A549 (cell line): ENCODE measurements around the gene B4GALT1. TPM values are rescaled to one million over a fixed set of nuclear protein-coding genes. Genes with fewer than 3 reads are reported as not detected.

Experiments used
- ATAC-seq, 2 experiments: fragments of 200-7000 bp in 1 of 2; fragments of >200 bp in 1 of 2; cut with Nextera tagmentation in 1 of 2; cut with Tn5 transposase in 1 of 2; 3 replicates each; pipeline versions ENCODE4 v1.8.0 to v1.9.1; 2018 to 2020; ENCODE audit warnings: mild to moderate bottlenecking in 1 of 2, moderate library complexity in 1 of 2
- CTCF ChIA-PET: fragments of 300-600 bp; sonication (Branson Sonifier 250); formaldehyde crosslinking; extraction: SDS; loops from one replicate; lab custom pipeline; 2021; ENCODE audit warnings: antibody characterized with exemption, inconsistent platforms; lab: Yijun Ruan, JAX
- POLR2A ChIA-PET: fragments of 350-600 bp; formaldehyde crosslinking; extraction: SDS; loops from one replicate; lab custom pipeline; 2021; ENCODE audit warnings: antibody characterized with exemption, inconsistent platforms; lab: Yijun Ruan, JAX
- DNase-seq, 2 experiments: peaks; one replicate each; pipeline versions ENCODE4 v3.0.0 to v3.0.0-alpha.2; 2011 to 2016; ENCODE audit warnings: low read depth in 1 of 2, low spot score in 1 of 2
- FAIRE-seq: peaks from 2 replicates; lab custom pipeline; 2011; peaks lifted over from hg19 to GRCh38; lab: Jason Lieb, UNC
- H3K27ac ChIP-seq, 2 experiments: fragments of >200 bp; sonication (Bioruptor Twin); formaldehyde crosslinking; 3 replicates each; pipeline ENCODE4 v1.5.1; 2016 to 2017
- H3K4me1 ChIP-seq: fragments of >200 bp; sonication (Bioruptor Twin); formaldehyde crosslinking; 3 replicates; pipeline ENCODE4 v1.6.1; 2016
- H3K4me2 ChIP-seq: fragments of >200 bp; sonication (Bioruptor Twin); formaldehyde crosslinking; 3 replicates; pipeline ENCODE4 v1.6.1; 2016
- H3K4me3 ChIP-seq: fragments of >200 bp; sonication (Bioruptor Twin); formaldehyde crosslinking; 3 replicates; pipeline ENCODE4 v1.5.1; 2016
- H3K9me3 ChIP-seq: fragments of >200 bp; sonication (Bioruptor Twin); formaldehyde crosslinking; 3 replicates; pipeline ENCODE4 v1.6.1; 2016
- CBX2 ChIP-seq: fragments of 200-600 bp; sonication (generic); IDR thresholded peaks from 2 replicates; pipeline ENCODE4 v1.6.1; 2016; ENCODE audit warnings: low read depth, mild to moderate bottlenecking, borderline replicate concordance
- EP300 ChIP-seq, 2 experiments: fragments of >200 bp; sonication (Bioruptor Twin); formaldehyde crosslinking; IDR thresholded peaks; 2 replicates in 1 of 2; 3 replicates in 1 of 2; pipeline ENCODE4 v1.6.1; 2016 to 2017
- HOXB5 ChIP-seq: fragments of 250-450 bp; sonication (Bioruptor Pico); IDR thresholded peaks from 2 replicates; pipeline ENCODE4 v1.5.0; 2020; ENCODE audit warnings: mild to moderate bottlenecking, moderate library complexity
- JUN ChIP-seq, 2 experiments: fragments of >200 bp; sonication (Bioruptor Twin); formaldehyde crosslinking; IDR thresholded peaks; 2 replicates in 1 of 2; 3 replicates in 1 of 2; pipeline ENCODE4 v1.6.1; 2016 to 2017
- KDM1A ChIP-seq: fragments of 200-600 bp; sonication (generic); IDR thresholded peaks from 2 replicates; pipeline ENCODE4 v1.6.1; 2016; ENCODE audit warnings: low read depth, mild to moderate bottlenecking
- NR3C1 ChIP-seq: fragments of >200 bp; sonication (Bioruptor Twin); formaldehyde crosslinking; IDR thresholded peaks from 3 replicates; pipeline ENCODE4 v1.6.1; 2017
- PHF8 ChIP-seq: fragments of 200-600 bp; sonication (generic); IDR thresholded peaks from 2 replicates; pipeline ENCODE4 v1.6.1; 2016; ENCODE audit warnings: low read depth, mild to moderate bottlenecking, antibody characterized with exemption, moderate library complexity, borderline replicate concordance
- RCOR1 ChIP-seq: fragments of 150-350 bp; IDR thresholded peaks from 2 replicates; pipeline ENCODE4 v1.6.1; 2014; ENCODE audit warnings: antibody characterized with exemption, low read length, low read depth
- WGBS: methylation state at CpG from one replicate; pipeline ENCODE4 v1.1.6; 2017; ENCODE audit errors: missing lambda C conversion rate; 5-methylcytosine and 5-hydroxymethylcytosine counted together
- polyA plus RNA-seq, 4 experiments: library from polyadenylated mRNA; depleted of rRNA in 3 of 4; stranded (reverse); fragments of >200 nt; fragmentation: RNase III in 1 of 4; extraction: RNeasy Plus Mini Kit Qiagen cat#74134 plus additional on column Dnase treatment in 1 of 4; gene quantifications; 2 replicates in 3 of 4; 3 replicates in 1 of 4; pipeline ENCODE4 v1.2.3, GENCODE V29; 2011 to 2017
- small RNA-seq, 6 experiments: library from RNA; depleted of rRNA; stranded (forward); fragments of <200 nt; gene quantifications; one replicate each; pipeline ENCODE3, GENCODE V24; 2012
- TF ChIP-seq, protein P1 (sequence below): fragments of 250-450 bp; sonication (Bioruptor Pico); IDR thresholded peaks from 2 replicates; pipeline ENCODE4 v1.5.0; 2020; ENCODE audit warnings: low read depth, mild to moderate bottlenecking, moderate library complexity

B4GALT1 gene
- polyA plus RNA-seq, 2 of the 4 experiments (the other 2 are of a cell fraction) = 167 to 180 TPM

DNA sequence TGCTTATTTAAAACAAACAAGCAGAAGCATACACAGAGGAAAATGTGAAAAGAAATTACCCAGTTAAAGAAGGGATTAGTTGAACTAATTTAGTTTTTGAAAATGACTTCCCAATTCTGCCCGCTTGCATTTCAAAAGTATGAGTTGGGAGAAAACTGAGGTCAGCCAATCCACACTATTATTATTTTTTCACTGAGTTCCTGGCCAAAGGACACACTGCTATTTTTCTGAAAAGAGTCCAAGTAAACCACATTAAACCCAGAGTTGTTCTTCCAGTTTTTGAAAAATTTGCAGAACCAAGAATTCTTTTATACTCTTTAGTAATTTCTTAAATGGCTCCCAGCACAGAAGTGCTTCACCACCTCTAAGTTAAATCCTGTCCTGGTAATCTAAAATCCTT, 98.1 kb downstream of the B4GALT1 start:
- no peak for ATAC-seq
- DNase-seq = no peak
- H3K4me3 ChIP-seq = no peak overlapping the region
- no peaks in the 10 kb centered on the region for H3K9me3 ChIP-seq
- no peak overlapping the region for H3K4me2 ChIP-seq
- no peak for FAIRE-seq
- WGBS = 91% methylated on average over 1 of the region's 1 CpG
- H3K4me1 ChIP-seq = no peaks in the 10 kb centered on the region
- ChIA-PET POLR2A (no interaction called here), CTCF (interaction anchor here (1.2 kb wide), 1 partner anchor 160 kb away, joined by 3 read pairs; no protein-coding TSS in a partner anchor)
- TF ChIP-seq CBX2 (no peak), JUN (IDR thresholded peaks at IDR 0.05) (no peak), HOXB5 (CRISPR knock-in tag) (no peak), PHF8 (no peak)
- TF ChIP-seq, protein P1, sequence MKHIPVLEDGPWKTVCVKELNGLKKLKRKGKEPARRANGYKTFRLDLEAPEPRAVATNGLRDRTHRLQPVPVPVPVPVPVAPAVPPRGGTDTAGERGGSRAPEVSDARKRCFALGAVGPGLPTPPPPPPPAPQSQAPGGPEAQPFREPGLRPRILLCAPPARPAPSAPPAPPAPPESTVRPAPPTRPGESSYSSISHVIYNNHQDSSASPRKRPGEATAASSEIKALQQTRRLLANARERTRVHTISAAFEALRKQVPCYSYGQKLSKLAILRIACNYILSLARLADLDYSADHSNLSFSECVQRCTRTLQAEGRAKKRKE (CRISPR knock-in tag) = no peak
- H3K27ac ChIP-seq = no peak overlapping the region

DNA sequence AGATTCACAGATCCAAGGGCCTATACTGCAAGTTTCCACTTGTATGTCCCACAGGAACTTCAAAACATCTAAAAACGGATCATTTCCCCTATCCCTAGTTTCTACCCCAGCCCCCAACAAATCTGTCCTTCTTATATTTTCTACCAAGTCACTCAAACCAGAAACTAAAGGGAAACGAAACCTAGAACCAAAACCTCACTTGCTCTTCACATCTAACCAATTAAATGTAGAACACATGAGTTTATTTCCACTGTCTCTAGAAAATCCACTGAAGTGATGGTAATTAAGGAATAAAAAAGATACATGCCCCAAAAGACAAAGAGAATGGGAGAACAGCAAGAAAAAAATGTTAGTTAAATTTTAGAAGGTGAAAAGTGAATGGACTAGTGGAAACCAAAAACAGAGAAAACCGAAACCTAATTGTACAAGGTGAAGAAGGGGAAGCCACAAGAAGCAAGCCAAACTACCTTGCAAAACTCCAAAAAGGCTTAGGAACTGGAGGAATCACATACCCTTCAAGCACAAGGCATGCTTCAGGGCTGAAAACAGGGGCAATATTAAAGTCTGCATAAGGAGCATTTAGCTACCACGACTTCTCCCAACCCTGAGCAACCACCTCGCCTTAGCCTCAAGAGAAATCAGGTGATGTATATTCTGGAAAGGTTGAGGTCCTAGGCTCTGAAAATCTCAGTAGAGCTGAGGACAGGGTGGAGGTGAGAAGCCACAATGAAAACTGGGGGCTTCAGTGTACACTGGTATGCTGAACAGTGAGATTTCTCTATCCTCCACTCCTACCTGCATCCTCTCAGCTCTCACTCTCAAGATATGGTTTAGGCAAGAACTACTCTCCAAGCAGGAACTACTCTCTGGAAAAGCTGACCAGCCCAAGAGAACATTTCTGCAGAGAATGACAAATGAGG, 101.7 kb downstream of the B4GALT1 start:
- CTCF ChIA-PET = no interaction called here
- Histone ChIP-seq H3K9me3 (no peaks in the 10 kb centered on the region), H3K4me3 (no peak overlapping the region), H3K4me1 (no peaks in the 10 kb centered on the region), H3K4me2 (no peak overlapping the region), H3K27ac (no peak overlapping the region)
- WGBS = 84% methylated on average over 5 of the region's 5 CpGs
- POLR2A ChIA-PET = no interaction called here
- DNase-seq (no peak), ATAC-seq (no peak; a peak in 1 of 6 replicates), FAIRE-seq (no peak)
- TF ChIP-seq NR3C1 (no peak), KDM1A (no peak), EP300 (IDR thresholded peaks at IDR 0.05) (no peak), RCOR1 (no peak), HOXB5 (CRISPR knock-in tag) (no peak)

Small RNA genes lying within 50 kb of the gene (small RNA-seq; reads per million reads assigned to genes)
- 0 reads per million in 6 experiments for gene RNU4ATAC15P

Other genes starting within 250 kb of the B4GALT1 start
- gene APTX, start 165.7 kb downstream of the B4GALT1 start, polyA plus RNA-seq (2011; rRNA removed) = 51.1 and 69.6 TPM in 2 replicates
- 47.0 to 54.1 TPM (median 47.7 TPM) in 3 replicates for gene APTX, start 165.7 kb downstream of the B4GALT1 start, polyA plus RNA-seq (2017; fragmentation: RNase III; extraction: RNeasy Plus Mini Kit Qiagen cat#74134 plus additional on column Dnase treatment)
- gene DNAJA1, start 142.1 kb downstream of the B4GALT1 start, polyA plus RNA-seq (2011; rRNA removed) = 241 and 258 TPM in 2 replicates
- gene DNAJA1, start 142.1 kb downstream of the B4GALT1 start, polyA plus RNA-seq (2017; fragmentation: RNase III; extraction: RNeasy Plus Mini Kit Qiagen cat#74134 plus additional on column Dnase treatment) = 357 to 421 TPM (median 410 TPM) in 3 replicates
- 25.3 and 26.0 TPM in 2 replicates for gene SMU1, start 90.7 kb downstream of the B4GALT1 start, polyA plus RNA-seq (2011; rRNA removed)
- gene SMU1, start 90.7 kb downstream of the B4GALT1 start, polyA plus RNA-seq (2017; fragmentation: RNase III; extraction: RNeasy Plus Mini Kit Qiagen cat#74134 plus additional on column Dnase treatment) = 25.0 to 26.5 TPM (median 25.6 TPM) in 3 replicates
- gene SPINK4, start 72.8 kb upstream of the B4GALT1 start, polyA plus RNA-seq (2011; rRNA removed) = 0.37 TPM in 1 of 2 replicates, not detected in the other
- gene SPINK4, start 72.8 kb upstream of the B4GALT1 start, polyA plus RNA-seq (2017; fragmentation: RNase III; extraction: RNeasy Plus Mini Kit Qiagen cat#74134 plus additional on column Dnase treatment) = not detected in 3 replicates
- 51.9 and 86.9 TPM in 2 replicates for gene BAG1, start 97.4 kb upstream of the B4GALT1 start, polyA plus RNA-seq (2011; rRNA removed)
- 62.4 to 73.0 TPM (median 64.3 TPM) in 3 replicates for gene BAG1, start 97.4 kb upstream of the B4GALT1 start, polyA plus RNA-seq (2017; fragmentation: RNase III; extraction: RNeasy Plus Mini Kit Qiagen cat#74134 plus additional on column Dnase treatment)
- gene CHMP5, start 97.7 kb upstream of the B4GALT1 start, polyA plus RNA-seq (2011; rRNA removed) = 108 and 187 TPM in 2 replicates
- gene CHMP5, start 97.7 kb upstream of the B4GALT1 start, polyA plus RNA-seq (2017; fragmentation: RNase III; extraction: RNeasy Plus Mini Kit Qiagen cat#74134 plus additional on column Dnase treatment) = 99.8 to 119 TPM (median 108 TPM) in 3 replicates
- 41.1 and 41.2 TPM in 2 replicates for gene NFX1, start 123.2 kb upstream of the B4GALT1 start, polyA plus RNA-seq (2011; rRNA removed)
- gene NFX1, start 123.2 kb upstream of the B4GALT1 start, polyA plus RNA-seq (2017; fragmentation: RNase III; extraction: RNeasy Plus Mini Kit Qiagen cat#74134 plus additional on column Dnase treatment) = 23.6 to 25.0 TPM (median 24.8 TPM) in 3 replicates
- 1.1 and 1.2 TPM in 2 replicates for gene AQP7, start 235.2 kb upstream of the B4GALT1 start, polyA plus RNA-seq (2011; rRNA removed)
- gene AQP7, start 235.2 kb upstream of the B4GALT1 start, polyA plus RNA-seq (2017; fragmentation: RNase III; extraction: RNeasy Plus Mini Kit Qiagen cat#74134 plus additional on column Dnase treatment) = 0.39 to 0.69 TPM (median 0.61 TPM) in 3 replicates